ENCODE data around the gene NPC1. TPM values are rescaled to one million over a fixed set of nuclear protein-coding genes. Genes with fewer than 3 reads are reported as not detected.

The NPC1 gene
- total RNA-seq, 2 donors from 2014 or later, result 43.6 to 44.9 TPM

GRCh38 chr18:23583071-23583865 lies 3.0 kb downstream of the NPC1 start:
- no peaks in the 10 kb centered on the region for H3K4me1 ChIP-seq (ENCODE audit: control insufficient read depth, insufficient read depth, low read length)
- H3K9me3 ChIP-seq (ENCODE audit: control insufficient read depth, low read length), result no peaks in the 10 kb centered on the region
- peak overlapping the region; percentile 2 for H3K27ac ChIP-seq (ENCODE audit: low read depth, low read length)
- H3K4me3 ChIP-seq (ENCODE audit: low read length), result no peak overlapping the region
- H3K9me3 Mint-ChIP-seq, result peaks cover 2% of the 10 kb centered on the region
- H3K4me1 Mint-ChIP-seq, result peaks cover 22% of the 10 kb centered on the region
- no peak overlapping the region for H3K4me3 Mint-ChIP-seq
- no peaks in the 10 kb centered on the region for H3K27me3 ChIP-seq (ENCODE audit: control insufficient read depth, insufficient read depth, low read length, poor library complexity, severe bottlenecking)
- H3K27ac Mint-ChIP-seq, result no peak overlapping the region
- 87 to 92% methylated on average over 4 to 5 of the region's 5 CpGs for WGBS, 2 experiments (ENCODE audit: insufficient coverage in 1 of 2, insufficient read length in 1 of 2)
- DNase-seq, result no peak
- no peak overlapping the region for H3K9ac ChIP-seq (ENCODE audit: extremely low read depth, low read length, poor library complexity, severe bottlenecking)
- H3K36me3 Mint-ChIP-seq (ENCODE audit: low read depth), result peaks cover 6% of the 10 kb centered on the region
- peaks cover 10% of the 10 kb centered on the region for H3K27me3 Mint-ChIP-seq (ENCODE audit: insufficient read depth)
- TF ChIP-seq CTCF (conservative IDR thresholded peaks at IDR 0.05), result no peak
- H3K36me3 ChIP-seq (ENCODE audit: control insufficient read depth, insufficient read depth, low read length), result peaks cover 7% of the 10 kb centered on the region

DNA sequence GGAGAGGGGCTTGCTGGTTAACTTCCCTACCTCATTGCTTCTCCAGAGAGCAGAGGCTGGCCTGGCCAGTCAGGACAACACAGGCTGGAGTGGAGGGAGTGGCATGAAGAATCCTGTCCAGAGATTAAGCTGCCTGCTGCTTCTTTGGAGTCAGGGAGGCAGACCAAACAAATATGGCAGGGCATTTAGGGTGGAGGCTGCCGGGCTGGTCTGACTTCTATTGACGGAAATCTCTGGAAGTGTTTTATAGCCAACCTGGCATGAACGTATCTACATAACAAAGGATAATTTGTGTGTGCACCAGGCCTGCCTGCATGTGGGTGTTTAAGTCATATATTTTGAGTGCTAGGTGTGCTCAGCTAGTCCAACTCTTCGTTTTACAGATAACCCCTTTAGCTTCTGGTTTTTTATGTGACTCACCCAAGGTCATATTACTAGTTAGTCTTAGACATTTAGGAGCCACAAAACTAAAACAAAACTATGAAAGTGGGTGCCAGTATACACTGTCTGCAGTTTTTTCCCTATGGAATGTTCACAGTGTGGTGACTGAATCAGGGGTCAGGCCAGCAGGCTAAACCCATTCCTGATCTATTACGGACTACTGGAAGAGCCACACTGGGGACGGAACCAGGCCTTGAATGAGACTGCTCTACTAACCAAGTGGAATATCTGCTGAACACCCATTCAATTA lies 5.5 kb downstream of the NPC1 start:
- TF ChIP-seq CTCF (conservative IDR thresholded peaks at IDR 0.05), result no peak
- Histone ChIP-seq H3K27me3 (ENCODE audit: control insufficient read depth, insufficient read depth, low read length, poor library complexity, severe bottlenecking) (no peaks in the 10 kb centered on the region), H3K36me3 (ENCODE audit: control insufficient read depth, insufficient read depth, low read length) (peaks cover 11% of the 10 kb centered on the region), H3K4me3 (ENCODE audit: low read length) (no peak overlapping the region), H3K4me1 (ENCODE audit: control insufficient read depth, insufficient read depth, low read length) (no peaks in the 10 kb centered on the region), H3K9me3 (ENCODE audit: control insufficient read depth, low read length) (no peaks in the 10 kb centered on the region), H3K27ac (ENCODE audit: low read depth, low read length) (no peak overlapping the region), H3K9ac (ENCODE audit: extremely low read depth, low read length, poor library complexity, severe bottlenecking) (no peak overlapping the region)
- Mint-ChIP-seq H3K4me3 (no peak overlapping the region), H3K9me3 (peaks cover 2% of the 10 kb centered on the region), H3K36me3 (ENCODE audit: low read depth) (peaks cover 18% of the 10 kb centered on the region), H3K27ac (no peak overlapping the region), H3K27me3 (ENCODE audit: insufficient read depth) (no peaks in the 10 kb centered on the region), H3K4me1 (peaks cover 16% of the 10 kb centered on the region)
- no peak for DNase-seq
- 92 to 98% methylated on average over 4 to 6 of the region's 6 CpGs for WGBS, 2 experiments (ENCODE audit: insufficient coverage in 1 of 2, insufficient read length in 1 of 2)

- no peaks in the 10 kb centered on the region for H3K4me1 ChIP-seq (ENCODE audit: control insufficient read depth, insufficient read depth, low read length)
- H3K9me3 Mint-ChIP-seq, result peaks cover 2% of the 10 kb centered on the region
- peaks cover 17% of the 10 kb centered on the region for H3K4me1 Mint-ChIP-seq
- no peak overlapping the region for H3K4me3 ChIP-seq (ENCODE audit: low read length)
- no peak for DNase-seq
- no peak overlapping the region for H3K4me3 Mint-ChIP-seq
- H3K27ac Mint-ChIP-seq, result no peak overlapping the region
- peaks cover 24% of the 10 kb centered on the region for H3K36me3 Mint-ChIP-seq (ENCODE audit: low read depth)
- no peaks in the 10 kb centered on the region for H3K27me3 Mint-ChIP-seq (ENCODE audit: insufficient read depth)
- 94 to 95% methylated on average over 7 to 8 of the region's 8 CpGs for WGBS, 2 experiments (ENCODE audit: insufficient coverage in 1 of 2, insufficient read length in 1 of 2)
- TF ChIP-seq CTCF (conservative IDR thresholded peaks at IDR 0.05), result no peak
- no peak overlapping the region for H3K9ac ChIP-seq (ENCODE audit: extremely low read depth, low read length, poor library complexity, severe bottlenecking)
- H3K36me3 ChIP-seq (ENCODE audit: control insufficient read depth, insufficient read depth, low read length), result peaks cover 19% of the 10 kb centered on the region
- H3K27ac ChIP-seq (ENCODE audit: low read depth, low read length), result peak overlapping the region; percentile 19
- no peaks in the 10 kb centered on the region for H3K27me3 ChIP-seq (ENCODE audit: control insufficient read depth, insufficient read depth, low read length, poor library complexity, severe bottlenecking)
- H3K9me3 ChIP-seq (ENCODE audit: control insufficient read depth, low read length), result no peaks in the 10 kb centered on the region
These were observed 7.2 kb downstream of the NPC1 start for GRCh38 chr18:23578891-23579653.

Measured in endodermal cell (in vitro differentiated cells).